ENCODE measurements around the gene PDE4A. TPM values are rescaled to one million over a fixed set of nuclear protein-coding genes. Genes with fewer than 3 reads are reported as not detected.

Gene PDE4A
- total and polyA plus RNA-seq, 2 of the 13 experiments (the other 11 are each of a cell fraction or from before 2014, with no cell fraction given), result 1.1 to 4.1 TPM

GRCh38 chr19:10388957-10389356 lies 31.4 kb upstream of the PDE4A start (continued):
- TF ChIP-seq SAP130 (CRISPR knock-in tag; IDR thresholded peaks at IDR 0.05; ENCODE audit: low read depth) (0 out of 2 replicates have a peak, but pooled peaks have one; percentile 15), TEAD3 (CRISPR knock-in tag; optimal IDR thresholded peaks at IDR 0.05; ENCODE audit: borderline replicate concordance) (peak; percentile 93), CAMTA2 (CRISPR knock-in tag; IDR thresholded peaks at IDR 0.05; ENCODE audit: borderline replicate concordance) (peak; percentile 81; the same call in 1 of the 2 replicates), SMYD3 (CRISPR knock-in tag; IDR thresholded peaks at IDR 0.05) (no peak), ZNF292 (CRISPR knock-in tag; IDR thresholded peaks at IDR 0.05; ENCODE audit: borderline replicate concordance, low read depth) (no peak), ZNF773 (CRISPR knock-in tag; IDR thresholded peaks at IDR 0.05; ENCODE audit: borderline replicate concordance) (no peak), ZNF7 (CRISPR knock-in tag; IDR thresholded peaks at IDR 0.05) (no peak), MBNL3 (CRISPR knock-in tag; conservative IDR thresholded peaks at IDR 0.05) (no peak), ZFP36 (IDR thresholded peaks at IDR 0.05; ENCODE audit: borderline replicate concordance, low read depth, low read length, partially characterized antibody) (no peak), NAIF1 (CRISPR knock-in tag; IDR thresholded peaks at IDR 0.05; ENCODE audit: borderline replicate concordance) (no peak), ZNF563 (CRISPR knock-in tag; IDR thresholded peaks at IDR 0.05) (no peak), SNAPC5 (CRISPR knock-in tag; IDR thresholded peaks at IDR 0.05; ENCODE audit: borderline replicate concordance) (no peak), FOSL2 (CRISPR knock-in tag; IDR thresholded peaks at IDR 0.05) (0 out of 2 replicates have a peak, but pooled peaks have one; percentile 5), ZNF746 (CRISPR knock-in tag; IDR thresholded peaks at IDR 0.05) (no peak), ZNF558 (CRISPR knock-in tag; IDR thresholded peaks at IDR 0.05; ENCODE audit: borderline replicate concordance) (no peak), HHEX (CRISPR knock-in tag; IDR thresholded peaks at IDR 0.05) (no peak), STAG1 (CRISPR knock-in tag; IDR thresholded peaks at IDR 0.05) (peak; percentile 88), KDM5A (IDR thresholded peaks at IDR 0.05; ENCODE audit: borderline replicate concordance, low read length) (no peak), ZNF180 (CRISPR knock-in tag; IDR thresholded peaks at IDR 0.05; ENCODE audit: borderline replicate concordance, low read depth) (no peak), NFKBIZ (CRISPR knock-in tag; IDR thresholded peaks at IDR 0.05) (no peak), MBD4 (IDR thresholded peaks at IDR 0.05; ENCODE audit: borderline replicate concordance, low read length) (no peak), STAT5B (CRISPR knock-in tag; IDR thresholded peaks at IDR 0.05) (no peak), ZNF362 (CRISPR knock-in tag; IDR thresholded peaks at IDR 0.05; ENCODE audit: borderline replicate concordance) (peak; percentile 37; the same call in 1 of the 2 replicates), FIP1L1 (IDR thresholded peaks at IDR 0.05; ENCODE audit: borderline replicate concordance, insufficient read depth, low read depth, low read length) (no peak)
- TF ChIP-seq, protein P1, sequence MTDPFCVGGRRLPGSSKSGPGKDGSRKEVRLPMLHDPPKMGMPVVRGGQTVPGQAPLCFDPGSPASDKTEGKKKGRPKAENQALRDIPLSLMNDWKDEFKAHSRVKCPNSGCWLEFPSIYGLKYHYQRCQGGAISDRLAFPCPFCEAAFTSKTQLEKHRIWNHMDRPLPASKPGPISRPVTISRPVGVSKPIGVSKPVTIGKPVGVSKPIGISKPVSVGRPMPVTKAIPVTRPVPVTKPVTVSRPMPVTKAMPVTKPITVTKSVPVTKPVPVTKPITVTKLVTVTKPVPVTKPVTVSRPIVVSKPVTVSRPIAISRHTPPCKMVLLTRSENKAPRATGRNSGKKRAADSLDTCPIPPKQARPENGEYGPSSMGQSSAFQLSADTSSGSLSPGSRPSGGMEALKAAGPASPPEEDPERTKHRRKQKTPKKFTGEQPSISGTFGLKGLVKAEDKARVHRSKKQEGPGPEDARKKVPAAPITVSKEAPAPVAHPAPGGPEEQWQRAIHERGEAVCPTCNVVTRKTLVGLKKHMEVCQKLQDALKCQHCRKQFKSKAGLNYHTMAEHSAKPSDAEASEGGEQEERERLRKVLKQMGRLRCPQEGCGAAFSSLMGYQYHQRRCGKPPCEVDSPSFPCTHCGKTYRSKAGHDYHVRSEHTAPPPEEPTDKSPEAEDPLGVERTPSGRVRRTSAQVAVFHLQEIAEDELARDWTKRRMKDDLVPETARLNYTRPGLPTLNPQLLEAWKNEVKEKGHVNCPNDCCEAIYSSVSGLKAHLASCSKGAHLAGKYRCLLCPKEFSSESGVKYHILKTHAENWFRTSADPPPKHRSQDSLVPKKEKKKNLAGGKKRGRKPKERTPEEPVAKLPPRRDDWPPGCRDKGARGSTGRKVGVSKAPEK (CRISPR knock-in tag; IDR thresholded peaks at IDR 0.05; ENCODE audit: borderline replicate concordance), result no peak
- TF ChIP-seq, protein P2, sequence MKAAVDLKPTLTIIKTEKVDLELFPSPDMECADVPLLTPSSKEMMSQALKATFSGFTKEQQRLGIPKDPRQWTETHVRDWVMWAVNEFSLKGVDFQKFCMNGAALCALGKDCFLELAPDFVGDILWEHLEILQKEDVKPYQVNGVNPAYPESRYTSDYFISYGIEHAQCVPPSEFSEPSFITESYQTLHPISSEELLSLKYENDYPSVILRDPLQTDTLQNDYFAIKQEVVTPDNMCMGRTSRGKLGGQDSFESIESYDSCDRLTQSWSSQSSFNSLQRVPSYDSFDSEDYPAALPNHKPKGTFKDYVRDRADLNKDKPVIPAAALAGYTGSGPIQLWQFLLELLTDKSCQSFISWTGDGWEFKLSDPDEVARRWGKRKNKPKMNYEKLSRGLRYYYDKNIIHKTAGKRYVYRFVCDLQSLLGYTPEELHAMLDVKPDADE (CRISPR knock-in tag; IDR thresholded peaks at IDR 0.05), result no peak
- TF ChIP-seq, protein P3, sequence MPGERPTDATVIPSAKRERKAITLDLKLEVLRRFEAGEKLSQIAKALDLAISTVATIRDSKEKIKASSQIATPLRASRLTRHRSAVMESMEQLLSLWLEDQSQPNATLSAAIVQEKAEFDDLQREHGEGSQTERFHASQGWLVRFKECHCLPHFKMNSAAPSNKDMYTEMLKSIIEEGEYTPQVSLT (CRISPR knock-in tag; IDR thresholded peaks at IDR 0.05; ENCODE audit: borderline replicate concordance, low read depth), result no peak
